ENCODE results near the gene CHCT1.

CHCT1 gene

GRCh38 chr17:60463157-60463835 lies 41.0 kb downstream of the CHCT1 start:
- TF ChIP-seq YY1 (IDR thresholded peaks at IDR 0.05; ENCODE audit: insufficient read depth, insufficient read length) (no peak), SUZ12 (IDR thresholded peaks at IDR 0.05; ENCODE audit: extremely low read depth, insufficient read depth, insufficient read length) (no peak), ZNF274 (IDR thresholded peaks at IDR 0.05; ENCODE audit: low read depth, low read length) (no peak)
- DNase-seq (ENCODE audit: low read depth, low spot score): no peak
- no peaks in the 10 kb centered on the region for H3K4me1 ChIP-seq (ENCODE audit: insufficient read depth, insufficient read length)
- no peak overlapping the region for H3K9ac ChIP-seq (ENCODE audit: insufficient read length, low read depth)
- no peaks in the 10 kb centered on the region for H3K27me3 ChIP-seq (ENCODE audit: insufficient read depth, insufficient read length)
- no peak overlapping the region for H3K4me3 ChIP-seq (ENCODE audit: insufficient read length, low read depth)
- H3K36me3 ChIP-seq (ENCODE audit: insufficient read depth, insufficient read length, low read length): peaks cover 77% of the 10 kb centered on the region
- H3K9me3 ChIP-seq (ENCODE audit: insufficient read depth, low read length): no peaks in the 10 kb centered on the region

- no peak overlapping the region for H3K9ac ChIP-seq (ENCODE audit: insufficient read length, low read depth)
- H3K4me1 ChIP-seq (ENCODE audit: insufficient read depth, insufficient read length): no peaks in the 10 kb centered on the region
- H3K36me3 ChIP-seq (ENCODE audit: insufficient read depth, insufficient read length, low read length): peaks cover 71% of the 10 kb centered on the region
- TF ChIP-seq ZNF274 (IDR thresholded peaks at IDR 0.05; ENCODE audit: low read depth, low read length) (no peak), SUZ12 (IDR thresholded peaks at IDR 0.05; ENCODE audit: extremely low read depth, insufficient read depth, insufficient read length) (no peak), YY1 (IDR thresholded peaks at IDR 0.05; ENCODE audit: insufficient read depth, insufficient read length) (no peak)
- H3K9me3 ChIP-seq (ENCODE audit: insufficient read depth, low read length): no peaks in the 10 kb centered on the region
- no peak overlapping the region for H3K4me3 ChIP-seq (ENCODE audit: insufficient read length, low read depth)
- no peaks in the 10 kb centered on the region for H3K27me3 ChIP-seq (ENCODE audit: insufficient read depth, insufficient read length)
- DNase-seq (ENCODE audit: low read depth, low spot score): no peak
Measured at GRCh38 chr17:60464343-60464742, 42.1 kb downstream of the CHCT1 start.

GRCh38 chr17:60468371-60468770 lies 46.1 kb downstream of the CHCT1 start:
- DNase-seq (ENCODE audit: low read depth, low spot score): no peak
- Histone ChIP-seq H3K4me1 (ENCODE audit: insufficient read depth, insufficient read length) (no peaks in the 10 kb centered on the region), H3K9ac (ENCODE audit: insufficient read length, low read depth) (no peak overlapping the region), H3K9me3 (ENCODE audit: insufficient read depth, low read length) (peaks cover 5% of the 10 kb centered on the region; the same call in 1 of the 2 replicates), H3K27me3 (ENCODE audit: insufficient read depth, insufficient read length) (no peaks in the 10 kb centered on the region), H3K4me3 (ENCODE audit: insufficient read length, low read depth) (no peak overlapping the region), H3K36me3 (ENCODE audit: insufficient read depth, insufficient read length, low read length) (peaks cover 46% of the 10 kb centered on the region)
- TF ChIP-seq SUZ12 (IDR thresholded peaks at IDR 0.05; ENCODE audit: extremely low read depth, insufficient read depth, insufficient read length) (no peak), ZNF274 (IDR thresholded peaks at IDR 0.05; ENCODE audit: low read depth, low read length) (no peak), YY1 (IDR thresholded peaks at IDR 0.05; ENCODE audit: insufficient read depth, insufficient read length) (no peak)

- H3K4me3 ChIP-seq (ENCODE audit: insufficient read length, low read depth): no peak overlapping the region
- H3K9ac ChIP-seq (ENCODE audit: insufficient read length, low read depth): no peak overlapping the region
- no peaks in the 10 kb centered on the region for H3K27me3 ChIP-seq (ENCODE audit: insufficient read depth, insufficient read length)
- DNase-seq (ENCODE audit: low read depth, low spot score): no peak
- peaks cover 5% of the 10 kb centered on the region; the same call in 1 of the 2 replicates for H3K9me3 ChIP-seq (ENCODE audit: insufficient read depth, low read length)
- peaks cover 31% of the 10 kb centered on the region for H3K36me3 ChIP-seq (ENCODE audit: insufficient read depth, insufficient read length, low read length)
- H3K4me1 ChIP-seq (ENCODE audit: insufficient read depth, insufficient read length): no peaks in the 10 kb centered on the region
- TF ChIP-seq ZNF274 (IDR thresholded peaks at IDR 0.05; ENCODE audit: low read depth, low read length) (no peak), SUZ12 (IDR thresholded peaks at IDR 0.05; ENCODE audit: extremely low read depth, insufficient read depth, insufficient read length) (no peak), YY1 (IDR thresholded peaks at IDR 0.05; ENCODE audit: insufficient read depth, insufficient read length) (no peak)
Measured at GRCh38 chr17:60471451-60471850, 49.2 kb downstream of the CHCT1 start.

- H3K9me3 ChIP-seq (ENCODE audit: insufficient read depth, low read length): peaks cover 5% of the 10 kb centered on the region; the same call in 1 of the 2 replicates
- TF ChIP-seq YY1 (IDR thresholded peaks at IDR 0.05; ENCODE audit: insufficient read depth, insufficient read length) (no peak), SUZ12 (IDR thresholded peaks at IDR 0.05; ENCODE audit: extremely low read depth, insufficient read depth, insufficient read length) (no peak), ZNF274 (IDR thresholded peaks at IDR 0.05; ENCODE audit: low read depth, low read length) (no peak)
- H3K36me3 ChIP-seq (ENCODE audit: insufficient read depth, insufficient read length, low read length): peaks cover 39% of the 10 kb centered on the region
Measured at GRCh38 chr17:60472449-60472848, 50.2 kb downstream of the CHCT1 start.

GRCh38 chr17:60473788-60474187 lies 51.5 kb downstream of the CHCT1 start:
- no peak for DNase-seq (ENCODE audit: low read depth, low spot score)
- no peak for TF ChIP-seq YY1 (IDR thresholded peaks at IDR 0.05; ENCODE audit: insufficient read depth, insufficient read length)
- H3K4me1 ChIP-seq (ENCODE audit: insufficient read depth, insufficient read length): no peaks in the 10 kb centered on the region
- H3K4me3 ChIP-seq (ENCODE audit: insufficient read length, low read depth): no peak overlapping the region
- peaks cover 35% of the 10 kb centered on the region for H3K36me3 ChIP-seq (ENCODE audit: insufficient read depth, insufficient read length, low read length)
- H3K9me3 ChIP-seq (ENCODE audit: insufficient read depth, low read length): peaks cover 5% of the 10 kb centered on the region; the same call in 1 of the 2 replicates
- no peak overlapping the region for H3K9ac ChIP-seq (ENCODE audit: insufficient read length, low read depth)
- H3K27me3 ChIP-seq (ENCODE audit: insufficient read depth, insufficient read length): no peaks in the 10 kb centered on the region

More at GRCh38 chr17:60472449-60472848, 50.2 kb downstream of the CHCT1 start:
- DNase-seq (ENCODE audit: low read depth, low spot score): no peak
- H3K4me3 ChIP-seq (ENCODE audit: insufficient read length, low read depth): no peak overlapping the region
- no peaks in the 10 kb centered on the region for H3K4me1 ChIP-seq (ENCODE audit: insufficient read depth, insufficient read length)
- H3K27me3 ChIP-seq (ENCODE audit: insufficient read depth, insufficient read length): no peaks in the 10 kb centered on the region
- H3K9ac ChIP-seq (ENCODE audit: insufficient read length, low read depth): no peak overlapping the region

All from NT2/D1 (cell line).